ENCODE measurements around the gene CALCOCO2. TPM values are rescaled to one million over a fixed set of nuclear protein-coding genes. Genes with fewer than 3 reads are reported as not detected.

Gene CALCOCO2
- polyA plus RNA-seq, 1 donor (not counting 4 experiments of a cell fraction or from before 2014, with no cell fraction given), result 76.0 TPM

- Histone ChIP-seq H3K9ac (ENCODE audit: control insufficient read depth, extremely low read depth, insufficient read depth, low read length) (no peak overlapping the region), H4K20me1 (ENCODE audit: control insufficient read depth, extremely low read depth, insufficient read depth, low read length) (no peaks in the 10 kb centered on the region), H3K79me2 (ENCODE audit: control insufficient read depth, insufficient read depth, low read length) (no peaks in the 10 kb centered on the region), H3K27ac (ENCODE audit: control insufficient read depth, insufficient read depth, low read length) (no peak overlapping the region), H3K27me3 (ENCODE audit: control insufficient read depth, extremely low read depth, insufficient read depth, low read length) (peaks cover 20% of the 10 kb centered on the region), H3K9me1 (ENCODE audit: control insufficient read depth, extremely low read depth, insufficient read depth, low read length) (no peaks in the 10 kb centered on the region), H3K4me1 (ENCODE audit: control insufficient read depth, extremely low read depth, insufficient read depth, low read length) (no peaks in the 10 kb centered on the region), H3K9me3 (ENCODE audit: control insufficient read depth, low read depth, low read length) (no peaks in the 10 kb centered on the region), H3K4me2 (ENCODE audit: control insufficient read depth, extremely low read depth, insufficient read depth, low read depth, low read length) (no peak overlapping the region), H3K4me3 (ENCODE audit: control insufficient read depth in 2 of 3, extremely low read depth in 1 of 3, insufficient read depth in 2 of 3, low read depth in 1 of 3, low read length in 3 of 3) (no peak overlapping the region), H3K36me3 (ENCODE audit: control insufficient read depth in 2 of 2, extremely low read depth in 1 of 2, insufficient read depth in 2 of 2, low read length in 2 of 2) (no peaks in the 10 kb centered on the region), H2AFZ (ENCODE audit: control insufficient read depth, low read length) (no peak overlapping the region)
- DNase-seq (ENCODE audit: low read depth, low spot score) (no peak), FAIRE-seq (no peak)
- dilution Hi-C loops (cut with MboI; ENCODE audit: extremely low pct_ligation_motif_present, low sequenced_read_pairs), result no loop called here
- no peak for TF ChIP-seq EZH2 (IDR thresholded peaks at IDR 0.05; ENCODE audit: low read length)
- no peak for TF ChIP-seq CTCF (optimal IDR thresholded peaks at IDR 0.05 in 1 of 3, IDR thresholded peaks at IDR 0.05 in 1 of 3, conservative IDR thresholded peaks at IDR 0.05 in 1 of 3; ENCODE audit: extremely low read depth in 1 of 3, insufficient read depth in 2 of 3, low read length in 3 of 3)
Observed at GRCh38 chr17:48790607-48791127, 40.2 kb upstream of the CALCOCO2 start.

GRCh38 chr17:48791128-48792032 is 39.5 kb upstream of the CALCOCO2 start:
- peak overlapping the region; percentile 10 for H3K4me2 ChIP-seq (ENCODE audit: control insufficient read depth, extremely low read depth, insufficient read depth, low read depth, low read length)
- peak; percentile 73 for FAIRE-seq
- DNase-seq (ENCODE audit: low read depth, low spot score), result peak; percentile 25

More at GRCh38 chr17:48791128-48792032, 39.5 kb upstream of the CALCOCO2 start:
- H2AFZ ChIP-seq (ENCODE audit: control insufficient read depth, low read length), result no peak overlapping the region
- no peak overlapping the region for H3K9ac ChIP-seq (ENCODE audit: control insufficient read depth, extremely low read depth, insufficient read depth, low read length)
- H3K4me3 ChIP-seq (ENCODE audit: control insufficient read depth in 2 of 3, extremely low read depth in 1 of 3, insufficient read depth in 2 of 3, low read depth in 1 of 3, low read length in 3 of 3), result no peak overlapping the region
- no peaks in the 10 kb centered on the region for H3K4me1 ChIP-seq (ENCODE audit: control insufficient read depth, extremely low read depth, insufficient read depth, low read length)
- H3K27me3 ChIP-seq (ENCODE audit: control insufficient read depth, extremely low read depth, insufficient read depth, low read length), result peaks cover 17% of the 10 kb centered on the region
- no peaks in the 10 kb centered on the region for H3K9me3 ChIP-seq (ENCODE audit: control insufficient read depth, low read depth, low read length)
- no peak overlapping the region for H3K27ac ChIP-seq (ENCODE audit: control insufficient read depth, insufficient read depth, low read length)
- H3K9me1 ChIP-seq (ENCODE audit: control insufficient read depth, extremely low read depth, insufficient read depth, low read length), result no peaks in the 10 kb centered on the region
- no peaks in the 10 kb centered on the region for H3K79me2 ChIP-seq (ENCODE audit: control insufficient read depth, insufficient read depth, low read length)
- dilution Hi-C loops (cut with MboI; ENCODE audit: extremely low pct_ligation_motif_present, low sequenced_read_pairs), result no loop called here
- H4K20me1 ChIP-seq (ENCODE audit: control insufficient read depth, extremely low read depth, insufficient read depth, low read length), result no peaks in the 10 kb centered on the region
- no peaks in the 10 kb centered on the region for H3K36me3 ChIP-seq (ENCODE audit: control insufficient read depth in 2 of 2, extremely low read depth in 1 of 2, insufficient read depth in 2 of 2, low read length in 2 of 2)
- TF ChIP-seq CTCF (optimal IDR thresholded peaks at IDR 0.05 in 1 of 3, IDR thresholded peaks at IDR 0.05 in 1 of 3, conservative IDR thresholded peaks at IDR 0.05 in 1 of 3; ENCODE audit: extremely low read depth in 1 of 3, insufficient read depth in 2 of 3, low read length in 3 of 3) (peak; percentile 75 to 86 (median 76)), EZH2 (IDR thresholded peaks at IDR 0.05; ENCODE audit: low read length) (no peak)
